Gastrocnemius medialis (tissue), 4 donors: ENCODE results near the gene MFAP3. TPM values are rescaled to one million over a fixed set of nuclear protein-coding genes. Genes with fewer than 3 reads are reported as not detected.
A peak's percentile ranks its signal among the peaks of the same experiment; 100 is the strongest.

Source experiments
- ATAC-seq, 2 donors: fragments of 150-250 bp; one replicate each; pipeline ENCODE4 v1.9.1; 2016
- DNase-seq, 2 donors: peaks; one replicate each; pipeline ENCODE4 v3.0.0-alpha.2; 2019
- H3K27ac ChIP-seq, 4 donors: fragments of 200-600 bp; sonication (generic); 1 replicate in 1 of 4; 2 replicates in 3 of 4; pipeline ENCODE4 v1.5.1; 2016 to 2018; ENCODE audit warnings: mild to moderate bottlenecking in 2 of 4, moderate library complexity in 1 of 4
- H3K27me3 ChIP-seq, 3 donors: fragments of 200-600 bp; sonication (generic) in 2 of 3; 1 replicate in 1 of 3; 2 replicates in 2 of 3; pipeline versions ENCODE4 v1.5.1 to v1.6.0; 2016 to 2019; ENCODE audit warnings: mild to moderate bottlenecking in 1 of 3, moderate library complexity in 1 of 3
- H3K36me3 ChIP-seq, 2 donors: fragments of 200-600 bp; sonication (generic) in 1 of 2; one replicate each; pipeline ENCODE4 v1.5.1; 2017 to 2018
- H3K4me1 ChIP-seq, 2 donors: fragments of 200-600 bp; sonication (generic) in 1 of 2; one replicate each; pipeline ENCODE4 v1.5.1; 2016 to 2017; ENCODE audit warnings: mild to moderate bottlenecking in 2 of 2
- H3K4me3 ChIP-seq, 4 donors: fragments of 200-600 bp; sonication (generic) in 3 of 4; 1 replicate in 1 of 4; 2 replicates in 3 of 4; pipeline ENCODE4 v1.5.1; 2016 to 2019; ENCODE audit warnings: mild to moderate bottlenecking in 2 of 4
- H3K9me3 ChIP-seq, 3 donors: fragments of 200-600 bp; sonication (generic) in 2 of 3; 1 replicate in 1 of 3; 2 replicates in 2 of 3; pipeline ENCODE4 v1.5.1; 2016 to 2019
- POLR2A ChIP-seq, 2 donors: fragments of 450-650 bp; IDR thresholded peaks; one replicate each; pipeline ENCODE4 v1.6.1; 2017; ENCODE audit warnings: antibody characterized with exemption in 2 of 2, mild to moderate bottlenecking in 2 of 2, moderate library complexity in 2 of 2
- in situ Hi-C, 4 donors: fragments of 200-750 bp; cut with MboI; loops; one replicate each; pipeline versions ENCODE4 v1.15.0 to v1.8.0; 2017; ENCODE audit warnings: low sequenced_read_pairs in 4 of 4
- intact Hi-C: fragments of 100-400 bp; cut with DNase I; formaldehyde crosslinking; loops from one replicate; pipeline ENCODE4 v1.15.1; 2023; ENCODE audit warnings: low total_unique reads
- total RNA-seq, 4 donors: library from RNA; depleted of rRNA; stranded (reverse); fragments of >200 nt; gene quantifications; one replicate each; pipeline versions ENCODE4 v1.1.0 to v1.2.3, GENCODE V29; 2016
- TF ChIP-seq, protein P1 (sequence below), 5 experiments: fragments of 450-650 bp in 3 of 5; fragments of 200-600 bp in 2 of 5; sonication (generic) in 2 of 5; IDR thresholded peaks in 4 of 5; conservative IDR thresholded peaks in 1 of 5; 1 replicate in 4 of 5; 2 replicates in 1 of 5; pipeline ENCODE4 v1.5.1; 2016 to 2019; ENCODE audit warnings: antibody characterized with exemption in 5 of 5, mild to moderate bottlenecking in 3 of 5, moderate library complexity in 3 of 5

The MFAP3 gene
- total RNA-seq, 4 donors from 2014 or later: 25.4 to 80.5 (median 28.7) TPM

DNA sequence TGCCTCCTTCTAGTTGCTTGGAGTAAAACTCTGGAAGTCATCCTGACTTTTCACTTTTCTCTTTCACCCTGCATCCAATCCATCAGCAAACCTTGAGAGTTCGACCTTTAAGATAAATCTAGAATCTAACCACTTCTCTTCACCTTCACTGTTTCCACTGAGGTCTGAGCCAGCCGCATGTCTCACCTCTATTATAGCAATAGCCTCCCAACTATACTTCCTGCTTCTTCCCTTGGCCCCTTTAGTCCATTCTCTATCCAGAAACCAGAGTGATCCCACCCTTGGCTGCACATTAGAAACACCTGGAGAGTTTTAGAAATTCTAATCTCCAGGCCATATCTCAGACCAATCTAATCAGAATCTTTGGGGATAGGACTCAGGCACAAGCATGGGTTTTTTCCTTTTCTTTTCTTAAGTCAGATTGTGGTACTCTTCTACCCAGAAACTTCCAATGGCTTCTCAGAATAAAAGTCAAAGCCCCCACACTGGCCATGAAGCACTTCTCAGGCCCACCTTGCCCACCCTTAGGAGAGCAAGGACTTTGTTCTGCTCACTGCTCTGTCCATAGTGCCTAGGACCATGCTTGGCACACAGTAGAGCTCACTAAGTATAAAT lies 33.1 kb downstream of the MFAP3 start:
- H3K27ac ChIP-seq: no peak overlapping the region
- no peaks in the 10 kb centered on the region for H3K4me1 ChIP-seq
- H3K36me3 ChIP-seq: no peaks in the 10 kb centered on the region
- H3K4me3 ChIP-seq: no peak overlapping the region
- TF ChIP-seq, protein P1, sequence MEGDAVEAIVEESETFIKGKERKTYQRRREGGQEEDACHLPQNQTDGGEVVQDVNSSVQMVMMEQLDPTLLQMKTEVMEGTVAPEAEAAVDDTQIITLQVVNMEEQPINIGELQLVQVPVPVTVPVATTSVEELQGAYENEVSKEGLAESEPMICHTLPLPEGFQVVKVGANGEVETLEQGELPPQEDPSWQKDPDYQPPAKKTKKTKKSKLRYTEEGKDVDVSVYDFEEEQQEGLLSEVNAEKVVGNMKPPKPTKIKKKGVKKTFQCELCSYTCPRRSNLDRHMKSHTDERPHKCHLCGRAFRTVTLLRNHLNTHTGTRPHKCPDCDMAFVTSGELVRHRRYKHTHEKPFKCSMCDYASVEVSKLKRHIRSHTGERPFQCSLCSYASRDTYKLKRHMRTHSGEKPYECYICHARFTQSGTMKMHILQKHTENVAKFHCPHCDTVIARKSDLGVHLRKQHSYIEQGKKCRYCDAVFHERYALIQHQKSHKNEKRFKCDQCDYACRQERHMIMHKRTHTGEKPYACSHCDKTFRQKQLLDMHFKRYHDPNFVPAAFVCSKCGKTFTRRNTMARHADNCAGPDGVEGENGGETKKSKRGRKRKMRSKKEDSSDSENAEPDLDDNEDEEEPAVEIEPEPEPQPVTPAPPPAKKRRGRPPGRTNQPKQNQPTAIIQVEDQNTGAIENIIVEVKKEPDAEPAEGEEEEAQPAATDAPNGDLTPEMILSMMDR (IDR thresholded peaks at IDR 0.05 in 4 of 5, conservative IDR thresholded peaks at IDR 0.05 in 1 of 5): no peak
- no peak for TF ChIP-seq POLR2A (IDR thresholded peaks at IDR 0.05)
- ATAC-seq (peak in 1 of 2 donors; percentile 36), DNase-seq (no peak)
- no peaks in the 10 kb centered on the region for H3K9me3 ChIP-seq
- intact Hi-C loops (loop anchor here (1.0 kb wide), 2 partner anchors 108 to 333 kb away; no protein-coding TSS in a partner anchor), in situ Hi-C loops (loop anchor here (5.0 to 10.0 kb wide), 5 partner anchors 113 to 335 kb away; no protein-coding TSS in a partner anchor)
- H3K27me3 ChIP-seq: no peaks in the 10 kb centered on the region

DNA sequence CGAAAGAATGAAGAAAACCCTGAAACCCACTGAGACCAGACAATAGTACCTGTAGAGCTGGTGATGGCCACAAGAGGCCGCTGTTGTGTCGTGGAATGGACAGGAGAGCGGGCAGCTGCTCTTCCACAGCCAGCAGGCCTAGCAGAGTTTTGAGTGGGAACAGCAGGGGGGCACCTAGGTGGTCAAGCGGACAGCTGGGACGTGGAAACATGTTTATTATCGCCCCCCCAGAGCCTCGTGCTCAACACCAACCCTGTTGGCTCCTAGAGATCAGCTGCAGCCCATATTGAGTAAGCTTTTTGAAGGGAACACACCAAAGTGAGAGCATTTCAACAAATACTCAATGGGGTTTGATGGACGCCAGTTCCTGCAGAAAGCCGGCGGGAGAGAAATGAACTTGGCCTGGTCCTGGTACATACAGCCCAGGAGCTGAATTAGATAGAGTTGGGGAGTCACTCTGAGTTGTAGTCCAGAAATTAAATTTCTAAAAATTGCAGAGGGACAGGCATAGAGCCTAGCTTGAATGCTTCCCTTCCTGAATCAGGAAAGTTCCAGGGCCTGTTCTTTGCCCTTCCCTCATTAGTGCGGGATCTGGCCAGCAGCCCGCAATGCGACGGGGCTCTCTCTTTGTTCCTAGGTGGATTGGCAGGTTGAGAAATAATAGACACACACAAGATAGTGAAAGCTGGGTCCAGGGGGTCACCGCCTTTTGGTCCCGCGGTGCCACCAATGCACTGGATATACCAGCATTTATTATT lies 33.8 kb downstream of the MFAP3 start:
- peaks cover 3 to 5% of the 10 kb centered on the region in 2 donors for H3K4me1 ChIP-seq
- H3K9me3 ChIP-seq: no peaks in the 10 kb centered on the region
- no peak overlapping the region for H3K4me3 ChIP-seq
- H3K27me3 ChIP-seq: no peaks in the 10 kb centered on the region
- no peaks in the 10 kb centered on the region for H3K36me3 ChIP-seq
- in situ Hi-C loops: loop anchor here (5.0 to 10.0 kb wide), 5 partner anchors 112 to 335 kb away; no protein-coding TSS in a partner anchor
- intact Hi-C loops: loop anchor here (1.0 kb wide), 2 partner anchors 108 to 333 kb away; no protein-coding TSS in a partner anchor
- DNase-seq (peak; percentile 40 to 58), ATAC-seq (peak; percentile 73 to 89)
- no peak for TF ChIP-seq POLR2A (IDR thresholded peaks at IDR 0.05)
- TF ChIP-seq, protein P1 (IDR thresholded peaks at IDR 0.05 in 4 of 5, conservative IDR thresholded peaks at IDR 0.05 in 1 of 5): peak; percentile 83 to 94 (median 89)
- no peak overlapping the region for H3K27ac ChIP-seq

- no peak for DNase-seq
- no peaks in the 10 kb centered on the region for H3K36me3 ChIP-seq
- H3K4me1 ChIP-seq: peaks cover 8 to 13% of the 10 kb centered on the region in 2 donors
- no peak for ATAC-seq
- TF ChIP-seq, protein P1 (IDR thresholded peaks at IDR 0.05 in 4 of 5, conservative IDR thresholded peaks at IDR 0.05 in 1 of 5): no peak
- no peak for TF ChIP-seq POLR2A (IDR thresholded peaks at IDR 0.05)
- in situ Hi-C loops: loop anchor here in 1 of 4 donors (10.0 kb wide), 1 partner anchor 108 kb away; no protein-coding TSS in a partner anchor
- H3K9me3 ChIP-seq: no peaks in the 10 kb centered on the region
- intact Hi-C loops: no loop called here
- no peak overlapping the region for H3K27ac ChIP-seq
- H3K27me3 ChIP-seq: no peaks in the 10 kb centered on the region
- no peak overlapping the region for H3K4me3 ChIP-seq
Observed at GRCh38 chr5:154076240-154076922, 37.6 kb downstream of the MFAP3 start.

GRCh38 chr5:154077696-154078095 lies 38.9 kb downstream of the MFAP3 start:
- peak; percentile 6 to 27 for DNase-seq
- intact Hi-C loops: no loop called here
- in situ Hi-C loops: loop anchor here in 1 of 4 donors (10.0 kb wide), 1 partner anchor 107 kb away; no protein-coding TSS in a partner anchor

More at GRCh38 chr5:154077696-154078095, 38.9 kb downstream of the MFAP3 start:
- Histone ChIP-seq H3K4me1 (peaks cover 8 to 13% of the 10 kb centered on the region in 2 donors), H3K9me3 (no peaks in the 10 kb centered on the region), H3K27me3 (no peaks in the 10 kb centered on the region), H3K4me3 (no peak overlapping the region), H3K36me3 (no peaks in the 10 kb centered on the region), H3K27ac (no peak overlapping the region)
- no peak for TF ChIP-seq POLR2A (IDR thresholded peaks at IDR 0.05)
- TF ChIP-seq, protein P1 (IDR thresholded peaks at IDR 0.05 in 4 of 5, conservative IDR thresholded peaks at IDR 0.05 in 1 of 5): no peak
- ATAC-seq: peak; percentile 75 to 90
